ENCODE measurements around the gene ADAM17. TPM values are rescaled to one million over a fixed set of nuclear protein-coding genes. Genes with fewer than 3 reads are reported as not detected.

Gene ADAM17
- total RNA-seq, 1 donor from 2014 or later: 44.9 TPM

GRCh38 chr2:9473308-9473984 is 82.2 kb downstream of the ADAM17 start:
- peaks cover 33% of the 10 kb centered on the region for H3K79me2 ChIP-seq (ENCODE audit: insufficient read depth, low read length)
- TF ChIP-seq EZH2 (IDR thresholded peaks at IDR 0.05; ENCODE audit: insufficient read depth, low read length) (no peak), CTCF (IDR thresholded peaks at IDR 0.05; ENCODE audit: insufficient read depth, low read depth, low read length) (no peak)
- peak overlapping the region; percentile 86 for H3K4me2 ChIP-seq (ENCODE audit: low read length)
- FAIRE-seq (no peak), DNase-seq (ENCODE audit: low read depth) (no peak)
- peak overlapping the region; percentile 83 for H3K9ac ChIP-seq (ENCODE audit: low read length)
- H3K4me3 ChIP-seq (ENCODE audit: insufficient read depth, low read depth, low read length): peak overlapping the region; percentile 71
- no peaks in the 10 kb centered on the region for H3K9me3 ChIP-seq (ENCODE audit: insufficient read depth, low read depth, low read length)
- H3K9me3 Mint-ChIP-seq (ENCODE audit: unreplicated experiment): no peaks in the 10 kb centered on the region
- no peak overlapping the region for H3K27ac Mint-ChIP-seq (ENCODE audit: unreplicated experiment)
- H2AFZ ChIP-seq (ENCODE audit: low read depth, low read length): peak overlapping the region; percentile 94
- H3K36me3 Mint-ChIP-seq (ENCODE audit: low read depth, unreplicated experiment): peaks cover 25% of the 10 kb centered on the region
- peaks cover 11% of the 10 kb centered on the region for H3K4me1 ChIP-seq (ENCODE audit: insufficient read depth, low read length)
- H3K36me3 ChIP-seq (ENCODE audit: insufficient read depth, low read length): peaks cover 7% of the 10 kb centered on the region
- no peaks in the 10 kb centered on the region for H3K27me3 Mint-ChIP-seq (ENCODE audit: low read depth, unreplicated experiment)
- peaks cover 4% of the 10 kb centered on the region for H4K20me1 ChIP-seq (ENCODE audit: insufficient read depth, low read length)
- peak overlapping the region; percentile 41 for H3K4me3 Mint-ChIP-seq (ENCODE audit: unreplicated experiment)
- H3K27me3 ChIP-seq (ENCODE audit: insufficient read depth, low read length): no peaks in the 10 kb centered on the region
- peaks cover 17% of the 10 kb centered on the region for H3K4me1 Mint-ChIP-seq (ENCODE audit: low read depth, unreplicated experiment)
- H3K27ac ChIP-seq (ENCODE audit: low read depth, low read length): no peak overlapping the region

GRCh38 chr2:9472511-9472910 is 83.1 kb downstream of the ADAM17 start:
- H3K4me1 Mint-ChIP-seq (ENCODE audit: low read depth, unreplicated experiment): peaks cover 11% of the 10 kb centered on the region
- H3K27me3 Mint-ChIP-seq (ENCODE audit: low read depth, unreplicated experiment): no peaks in the 10 kb centered on the region
- FAIRE-seq (no peak), DNase-seq (ENCODE audit: low read depth) (no peak)
- Histone ChIP-seq H3K36me3 (ENCODE audit: insufficient read depth, low read length) (peaks cover 7% of the 10 kb centered on the region), H3K79me2 (ENCODE audit: insufficient read depth, low read length) (peaks cover 24% of the 10 kb centered on the region), H3K4me1 (ENCODE audit: insufficient read depth, low read length) (peaks cover 11% of the 10 kb centered on the region), H4K20me1 (ENCODE audit: insufficient read depth, low read length) (peaks cover 4% of the 10 kb centered on the region), H2AFZ (ENCODE audit: low read depth, low read length) (no peak overlapping the region), H3K9ac (ENCODE audit: low read length) (no peak overlapping the region), H3K4me2 (ENCODE audit: low read length) (no peak overlapping the region), H3K27ac (ENCODE audit: low read depth, low read length) (no peak overlapping the region), H3K4me3 (ENCODE audit: insufficient read depth, low read depth, low read length) (no peak overlapping the region), H3K9me3 (ENCODE audit: insufficient read depth, low read depth, low read length) (no peaks in the 10 kb centered on the region), H3K27me3 (ENCODE audit: insufficient read depth, low read length) (no peaks in the 10 kb centered on the region)
- peak overlapping the region; percentile 5 for H3K4me3 Mint-ChIP-seq (ENCODE audit: unreplicated experiment)
- no peaks in the 10 kb centered on the region for H3K9me3 Mint-ChIP-seq (ENCODE audit: unreplicated experiment)
- peaks cover 25% of the 10 kb centered on the region for H3K36me3 Mint-ChIP-seq (ENCODE audit: low read depth, unreplicated experiment)
- TF ChIP-seq CTCF (IDR thresholded peaks at IDR 0.05; ENCODE audit: insufficient read depth, low read depth, low read length) (no peak), EZH2 (IDR thresholded peaks at IDR 0.05; ENCODE audit: insufficient read depth, low read length) (no peak)
- no peak overlapping the region for H3K27ac Mint-ChIP-seq (ENCODE audit: unreplicated experiment)

- no peak overlapping the region for H3K27ac ChIP-seq (ENCODE audit: low read depth, low read length)
- H3K36me3 Mint-ChIP-seq (ENCODE audit: low read depth, unreplicated experiment): peaks cover 20% of the 10 kb centered on the region
- H3K4me1 Mint-ChIP-seq (ENCODE audit: low read depth, unreplicated experiment): peaks cover 6% of the 10 kb centered on the region
- H2AFZ ChIP-seq (ENCODE audit: low read depth, low read length): no peak overlapping the region
- peaks cover 7% of the 10 kb centered on the region for H3K36me3 ChIP-seq (ENCODE audit: insufficient read depth, low read length)
- peaks cover 11% of the 10 kb centered on the region for H3K4me1 ChIP-seq (ENCODE audit: insufficient read depth, low read length)
- no peak overlapping the region for H3K4me3 Mint-ChIP-seq (ENCODE audit: unreplicated experiment)
- no peaks in the 10 kb centered on the region for H3K9me3 Mint-ChIP-seq (ENCODE audit: unreplicated experiment)
- no peak overlapping the region for H3K27ac Mint-ChIP-seq (ENCODE audit: unreplicated experiment)
- H4K20me1 ChIP-seq (ENCODE audit: insufficient read depth, low read length): peaks cover 2% of the 10 kb centered on the region
- no peak for TF ChIP-seq CTCF (IDR thresholded peaks at IDR 0.05; ENCODE audit: insufficient read depth, low read depth, low read length)
- no peak for TF ChIP-seq EZH2 (IDR thresholded peaks at IDR 0.05; ENCODE audit: insufficient read depth, low read length)
- peaks cover 11% of the 10 kb centered on the region for H3K79me2 ChIP-seq (ENCODE audit: insufficient read depth, low read length)
- H3K4me2 ChIP-seq (ENCODE audit: low read length): no peak overlapping the region
- FAIRE-seq (no peak), DNase-seq (ENCODE audit: low read depth) (no peak)
- H3K27me3 Mint-ChIP-seq (ENCODE audit: low read depth, unreplicated experiment): no peaks in the 10 kb centered on the region
- no peaks in the 10 kb centered on the region for H3K27me3 ChIP-seq (ENCODE audit: insufficient read depth, low read length)
- H3K9ac ChIP-seq (ENCODE audit: low read length): no peak overlapping the region
- H3K9me3 ChIP-seq (ENCODE audit: insufficient read depth, low read depth, low read length): no peaks in the 10 kb centered on the region
- H3K4me3 ChIP-seq (ENCODE audit: insufficient read depth, low read depth, low read length): no peak overlapping the region
These were observed 84.4 kb downstream of the ADAM17 start for GRCh38 chr2:9471206-9471605.

Measured in astrocyte (in vitro differentiated cells and primary cell).